ENCODE data around the gene SNX7.

The SNX7 gene

DNA sequence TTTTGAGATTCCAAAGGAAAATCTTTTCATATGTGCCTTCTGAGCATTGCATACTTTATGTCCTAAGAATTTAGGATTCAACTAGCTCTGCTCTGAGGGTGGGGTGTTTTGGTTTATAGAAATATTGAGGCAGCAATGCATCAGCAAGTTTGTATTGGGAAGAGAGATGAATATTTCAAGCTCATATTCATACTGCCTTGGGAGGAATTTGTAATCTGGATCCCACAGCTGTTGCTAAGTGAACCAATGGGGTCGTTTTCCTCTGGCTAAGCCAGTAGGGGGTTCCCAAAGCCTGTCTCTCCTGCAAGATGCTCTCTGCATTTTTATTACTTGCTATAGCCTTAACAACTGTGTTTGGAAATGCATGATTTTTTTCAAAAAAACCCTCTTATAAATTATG lies 130.6 kb downstream of the SNX7 start:
- no peak for TF ChIP-seq EZH2 (IDR thresholded peaks at IDR 0.05; ENCODE audit: borderline replicate concordance, low read depth, low read length, severe bottlenecking)
- TF ChIP-seq, protein P1, sequence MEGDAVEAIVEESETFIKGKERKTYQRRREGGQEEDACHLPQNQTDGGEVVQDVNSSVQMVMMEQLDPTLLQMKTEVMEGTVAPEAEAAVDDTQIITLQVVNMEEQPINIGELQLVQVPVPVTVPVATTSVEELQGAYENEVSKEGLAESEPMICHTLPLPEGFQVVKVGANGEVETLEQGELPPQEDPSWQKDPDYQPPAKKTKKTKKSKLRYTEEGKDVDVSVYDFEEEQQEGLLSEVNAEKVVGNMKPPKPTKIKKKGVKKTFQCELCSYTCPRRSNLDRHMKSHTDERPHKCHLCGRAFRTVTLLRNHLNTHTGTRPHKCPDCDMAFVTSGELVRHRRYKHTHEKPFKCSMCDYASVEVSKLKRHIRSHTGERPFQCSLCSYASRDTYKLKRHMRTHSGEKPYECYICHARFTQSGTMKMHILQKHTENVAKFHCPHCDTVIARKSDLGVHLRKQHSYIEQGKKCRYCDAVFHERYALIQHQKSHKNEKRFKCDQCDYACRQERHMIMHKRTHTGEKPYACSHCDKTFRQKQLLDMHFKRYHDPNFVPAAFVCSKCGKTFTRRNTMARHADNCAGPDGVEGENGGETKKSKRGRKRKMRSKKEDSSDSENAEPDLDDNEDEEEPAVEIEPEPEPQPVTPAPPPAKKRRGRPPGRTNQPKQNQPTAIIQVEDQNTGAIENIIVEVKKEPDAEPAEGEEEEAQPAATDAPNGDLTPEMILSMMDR (IDR thresholded peaks at IDR 0.05; ENCODE audit: borderline replicate concordance, extremely low read depth, low read length, poor library complexity, severe bottlenecking): peak; percentile 29
- peaks cover 9% of the 10 kb centered on the region for H3K4me1 ChIP-seq (ENCODE audit: insufficient read depth, low read length)
- no peaks in the 10 kb centered on the region for H3K27me3 ChIP-seq (ENCODE audit: insufficient read depth, low read length, poor library complexity)
- H3K79me2 ChIP-seq (ENCODE audit: insufficient read depth, low read length): no peaks in the 10 kb centered on the region
- no peak overlapping the region for H3K4me2 ChIP-seq (ENCODE audit: insufficient read depth, low read length)
- no peaks in the 10 kb centered on the region for H3K9me3 ChIP-seq (ENCODE audit: insufficient read depth, low read length, severe bottlenecking)
- no peak overlapping the region for H3K27ac ChIP-seq (ENCODE audit: low read length)
- H3K36me3 ChIP-seq (ENCODE audit: insufficient read depth, low read length): no peaks in the 10 kb centered on the region
- H3K4me3 ChIP-seq (ENCODE audit: low read depth in 1 of 2, low read length in 2 of 2): no peak overlapping the region
- DNase-seq (no peak), ATAC-seq (ENCODE audit: insufficient read depth, low read depth) (no peak)
- H4K20me1 ChIP-seq (ENCODE audit: insufficient read depth, low read length): no peaks in the 10 kb centered on the region
- no peak overlapping the region for H3K9ac ChIP-seq (ENCODE audit: low read depth, low read length)
- H2AFZ ChIP-seq (ENCODE audit: low read depth, low read length): no peak overlapping the region

DNA sequence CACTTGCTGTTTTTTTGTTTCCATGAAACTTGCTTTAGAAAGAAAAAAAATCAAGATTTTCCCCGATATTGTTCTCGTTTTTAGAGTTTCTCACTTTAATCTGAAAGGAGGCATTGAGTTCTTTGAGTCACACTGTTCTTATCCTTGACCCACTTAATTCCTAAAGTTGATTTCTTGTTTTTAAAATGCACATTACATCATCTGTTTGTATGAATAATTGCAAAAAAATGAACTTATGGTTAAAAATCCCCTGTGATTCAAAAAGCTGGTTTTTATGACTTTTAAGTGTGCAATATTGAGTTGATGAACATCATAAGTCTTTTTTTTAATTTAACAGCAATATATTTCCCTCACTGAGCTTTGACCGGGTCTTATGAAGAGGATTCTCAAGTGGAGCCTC lies 131.6 kb downstream of the SNX7 start:
- H3K4me3 ChIP-seq (ENCODE audit: low read depth in 1 of 2, low read length in 2 of 2): no peak overlapping the region
- H3K4me1 ChIP-seq (ENCODE audit: insufficient read depth, low read length): peaks cover 19% of the 10 kb centered on the region
- no peaks in the 10 kb centered on the region for H3K27me3 ChIP-seq (ENCODE audit: insufficient read depth, low read length, poor library complexity)
- no peak overlapping the region for H3K9ac ChIP-seq (ENCODE audit: low read depth, low read length)
- no peaks in the 10 kb centered on the region for H3K79me2 ChIP-seq (ENCODE audit: insufficient read depth, low read length)
- no peak overlapping the region for H3K27ac ChIP-seq (ENCODE audit: low read length)
- no peaks in the 10 kb centered on the region for H4K20me1 ChIP-seq (ENCODE audit: insufficient read depth, low read length)
- H3K9me3 ChIP-seq (ENCODE audit: insufficient read depth, low read length, severe bottlenecking): no peaks in the 10 kb centered on the region
- no peak overlapping the region for H3K4me2 ChIP-seq (ENCODE audit: insufficient read depth, low read length)
- ATAC-seq (ENCODE audit: insufficient read depth, low read depth): no peak
- TF ChIP-seq, protein P1 (IDR thresholded peaks at IDR 0.05; ENCODE audit: borderline replicate concordance, extremely low read depth, low read length, poor library complexity, severe bottlenecking): no peak
- no peak for DNase-seq
- H2AFZ ChIP-seq (ENCODE audit: low read depth, low read length): no peak overlapping the region
- no peaks in the 10 kb centered on the region for H3K36me3 ChIP-seq (ENCODE audit: insufficient read depth, low read length)

DNA sequence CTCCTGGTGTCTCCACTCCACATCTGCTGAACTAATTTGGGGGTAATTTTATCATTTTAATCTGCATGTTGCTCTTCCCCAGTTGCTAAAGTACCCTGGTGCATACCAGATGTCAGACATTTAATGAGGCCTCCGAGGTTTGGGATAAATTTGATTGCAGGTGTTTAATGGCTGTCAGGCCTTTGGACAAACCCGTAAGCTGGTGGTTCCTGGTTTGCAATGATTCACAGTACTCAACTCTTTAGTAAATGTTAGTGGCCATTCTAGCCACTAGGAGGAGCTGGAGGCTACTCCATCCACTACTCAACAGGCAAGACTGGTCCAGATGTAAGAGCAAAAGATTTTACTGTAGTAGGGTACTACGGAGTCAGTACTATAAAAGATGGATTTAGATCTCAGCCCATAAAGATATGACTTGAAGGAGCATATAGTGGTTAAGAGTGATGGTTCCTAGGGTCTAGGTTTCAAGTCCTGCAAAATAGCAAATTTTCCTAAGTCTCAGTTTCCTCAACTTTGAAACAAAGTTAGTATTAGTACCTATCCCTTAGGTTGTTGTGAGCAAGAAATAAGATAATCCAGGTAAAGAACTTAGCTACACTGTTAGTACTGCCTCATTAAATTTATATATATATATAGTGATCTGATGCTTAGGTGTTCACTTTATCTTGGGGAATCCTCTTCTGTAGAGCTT lies 132.8 kb downstream of the SNX7 start:
- H4K20me1 ChIP-seq (ENCODE audit: insufficient read depth, low read length): no peaks in the 10 kb centered on the region
- no peak overlapping the region for H3K4me3 ChIP-seq (ENCODE audit: low read depth in 1 of 2, low read length in 2 of 2)
- no peaks in the 10 kb centered on the region for H3K36me3 ChIP-seq (ENCODE audit: insufficient read depth, low read length)
- H3K4me1 ChIP-seq (ENCODE audit: insufficient read depth, low read length): peaks cover 24% of the 10 kb centered on the region
- H2AFZ ChIP-seq (ENCODE audit: low read depth, low read length): peak overlapping the region; percentile 59
- H3K9ac ChIP-seq (ENCODE audit: low read depth, low read length): no peak overlapping the region
- no peak overlapping the region for H3K4me2 ChIP-seq (ENCODE audit: insufficient read depth, low read length)
- no peak overlapping the region for H3K27ac ChIP-seq (ENCODE audit: low read length)
- no peaks in the 10 kb centered on the region for H3K27me3 ChIP-seq (ENCODE audit: insufficient read depth, low read length, poor library complexity)
- TF ChIP-seq, protein P1 (IDR thresholded peaks at IDR 0.05; ENCODE audit: borderline replicate concordance, extremely low read depth, low read length, poor library complexity, severe bottlenecking): peak; percentile 86
- no peak for TF ChIP-seq EZH2 (IDR thresholded peaks at IDR 0.05; ENCODE audit: borderline replicate concordance, low read depth, low read length, severe bottlenecking)
- ATAC-seq (ENCODE audit: insufficient read depth, low read depth) (peak; percentile 82), DNase-seq (peak; percentile 64)
- H3K79me2 ChIP-seq (ENCODE audit: insufficient read depth, low read length): no peaks in the 10 kb centered on the region
- H3K9me3 ChIP-seq (ENCODE audit: insufficient read depth, low read length, severe bottlenecking): no peaks in the 10 kb centered on the region
